ENCODE measurements around the gene GPS2.

DNA sequence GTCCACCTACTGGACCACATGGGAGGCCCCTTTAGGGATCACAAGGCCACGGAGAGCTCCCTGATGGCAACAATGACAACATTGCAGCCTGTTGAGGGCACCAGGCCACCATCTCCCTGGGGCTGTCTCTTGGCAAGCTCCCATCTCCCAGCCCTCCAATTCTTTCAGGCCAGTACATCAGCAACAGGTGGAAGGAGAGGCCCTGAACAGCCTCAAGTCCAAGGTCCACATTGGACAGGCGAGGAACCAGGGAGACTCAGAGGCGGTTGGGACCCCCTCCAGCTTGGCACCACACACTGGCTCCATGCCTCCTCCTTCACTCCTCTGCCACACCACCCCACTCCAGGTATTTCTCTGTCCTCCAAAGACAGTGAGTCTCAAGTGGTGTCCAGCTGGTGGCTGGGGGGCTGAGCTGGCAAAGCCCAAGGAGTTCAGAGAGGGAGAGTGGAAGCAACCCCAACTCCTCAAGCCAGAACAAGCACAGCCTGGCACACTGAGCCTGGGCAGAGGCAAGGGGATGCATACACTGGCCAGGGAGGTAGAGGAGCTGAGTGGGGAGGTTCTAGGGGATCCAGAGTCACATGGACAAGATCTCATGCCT, 19.9 kb upstream of the GPS2 start:
- TF ChIP-seq, protein P1, sequence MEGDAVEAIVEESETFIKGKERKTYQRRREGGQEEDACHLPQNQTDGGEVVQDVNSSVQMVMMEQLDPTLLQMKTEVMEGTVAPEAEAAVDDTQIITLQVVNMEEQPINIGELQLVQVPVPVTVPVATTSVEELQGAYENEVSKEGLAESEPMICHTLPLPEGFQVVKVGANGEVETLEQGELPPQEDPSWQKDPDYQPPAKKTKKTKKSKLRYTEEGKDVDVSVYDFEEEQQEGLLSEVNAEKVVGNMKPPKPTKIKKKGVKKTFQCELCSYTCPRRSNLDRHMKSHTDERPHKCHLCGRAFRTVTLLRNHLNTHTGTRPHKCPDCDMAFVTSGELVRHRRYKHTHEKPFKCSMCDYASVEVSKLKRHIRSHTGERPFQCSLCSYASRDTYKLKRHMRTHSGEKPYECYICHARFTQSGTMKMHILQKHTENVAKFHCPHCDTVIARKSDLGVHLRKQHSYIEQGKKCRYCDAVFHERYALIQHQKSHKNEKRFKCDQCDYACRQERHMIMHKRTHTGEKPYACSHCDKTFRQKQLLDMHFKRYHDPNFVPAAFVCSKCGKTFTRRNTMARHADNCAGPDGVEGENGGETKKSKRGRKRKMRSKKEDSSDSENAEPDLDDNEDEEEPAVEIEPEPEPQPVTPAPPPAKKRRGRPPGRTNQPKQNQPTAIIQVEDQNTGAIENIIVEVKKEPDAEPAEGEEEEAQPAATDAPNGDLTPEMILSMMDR (IDR thresholded peaks at IDR 0.05 in 2 of 3, conservative IDR thresholded peaks at IDR 0.05 in 1 of 3; ENCODE audit: control insufficient read depth in 2 of 3, extremely low read depth in 1 of 3, insufficient read depth in 1 of 3, low read depth in 3 of 3, low read length in 3 of 3), result no peak
- no peak for TF ChIP-seq CREB1 (IDR thresholded peaks at IDR 0.05; ENCODE audit: low read depth)

Data from GM12878 (cell line).